GM21367 (cell line): ENCODE data around the gene TGM1.
"Not testable (repeated sequence)": the region's sequence is repeated elsewhere in the genome, so short reads cannot be mapped to it uniquely, and the experiment has no call there.

Source experiments
- ATAC-seq: cut with Tn5 transposase; IDR thresholded peaks from one replicate; pipeline ENCODE4 v1.9.1; 2021; ENCODE audit not compliant: unreplicated experiment

The TGM1 gene

GRCh38 chr14:24255438-24255837 is 7.5 kb downstream of the TGM1 start:
- ATAC-seq = no peak

DNA sequence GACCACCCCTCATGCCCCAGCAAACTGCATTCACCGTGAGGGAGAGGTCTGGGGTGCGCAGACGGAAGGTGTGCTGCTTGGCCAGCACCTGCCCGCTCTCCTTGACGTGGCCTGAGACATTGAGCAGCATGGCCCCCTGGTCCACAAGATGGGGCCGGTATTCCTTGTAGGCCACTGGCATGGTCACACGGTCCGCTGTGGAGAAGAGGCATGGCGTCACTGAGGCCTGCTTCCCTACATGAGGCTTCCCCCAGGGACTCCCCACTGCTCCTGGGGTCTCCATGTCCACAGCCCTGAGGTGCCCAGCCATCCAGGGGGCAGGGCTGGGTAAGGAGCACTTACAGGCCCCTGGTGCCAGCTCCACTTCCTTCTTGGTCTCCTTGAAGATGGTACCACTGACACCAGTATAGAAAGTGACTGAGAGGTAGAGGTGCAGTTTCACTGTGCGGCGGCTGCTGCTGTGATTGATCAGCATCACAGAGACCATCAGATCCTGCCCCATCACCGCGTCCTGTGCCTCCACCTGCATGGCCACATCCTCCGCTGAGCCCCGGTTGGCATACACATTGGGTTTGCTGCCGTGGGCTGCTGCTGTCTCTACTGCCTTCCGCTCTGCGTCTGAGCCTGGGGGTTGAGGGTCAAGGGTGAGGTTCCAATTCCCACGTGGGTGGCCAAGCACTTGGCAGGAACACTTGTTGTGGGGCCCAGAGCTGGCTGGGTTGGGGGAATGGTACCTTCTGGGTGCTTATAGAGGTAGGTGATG is 8.2 kb downstream of the TGM1 start:
- no peak for ATAC-seq

GRCh38 chr14:24253936-24254335 is 9.0 kb downstream of the TGM1 start:
- no peak for ATAC-seq

- ATAC-seq = no peak
Measured at GRCh38 chr14:24252289-24253124, 10.5 kb downstream of the TGM1 start.

GRCh38 chr14:24251880-24252288 is 11.1 kb downstream of the TGM1 start:
- ATAC-seq = no peak

DNA sequence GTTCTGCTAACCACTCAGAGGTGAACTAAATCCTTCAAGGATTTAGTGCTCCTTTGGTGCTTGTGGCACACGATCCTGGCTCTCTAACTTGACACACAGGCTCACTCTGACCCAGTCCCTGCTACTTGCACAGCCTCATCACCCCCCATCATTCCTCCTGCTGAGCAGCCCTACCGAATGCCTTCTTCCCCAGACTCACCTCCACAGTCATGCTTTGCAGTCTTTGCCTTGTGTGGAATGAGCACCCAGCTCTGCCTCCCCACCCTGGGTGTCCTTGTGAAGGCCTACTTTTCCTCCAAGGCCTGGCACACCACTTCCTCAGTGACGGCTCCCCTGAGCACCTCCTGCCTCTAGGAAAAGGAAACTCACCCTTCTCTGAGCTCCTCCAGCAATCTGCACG is 12.6 kb downstream of the TGM1 start:
- no peak for ATAC-seq

- no peak for ATAC-seq
Measured at GRCh38 chr14:24249230-24250021, 13.6 kb downstream of the TGM1 start.

DNA sequence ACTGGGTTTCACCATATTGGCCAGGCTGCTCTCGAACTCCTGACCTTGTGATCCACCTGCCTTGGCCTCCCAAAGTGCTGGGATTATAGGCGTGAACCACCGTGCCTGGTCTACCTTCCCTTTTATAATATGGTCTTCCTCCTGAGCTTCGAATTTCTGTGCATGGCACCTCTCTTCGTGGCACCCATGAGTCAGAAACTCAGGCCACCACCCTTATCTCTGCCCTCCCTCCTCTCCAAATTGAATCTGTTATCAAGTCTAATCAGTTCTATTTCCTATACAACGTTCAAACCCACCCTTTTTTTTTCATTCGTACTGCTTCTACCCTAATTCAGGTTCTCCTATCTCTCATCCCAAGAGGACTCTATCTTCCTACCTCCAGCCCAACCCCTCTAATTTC is 15.6 kb downstream of the TGM1 start:
- ATAC-seq = no peak

DNA sequence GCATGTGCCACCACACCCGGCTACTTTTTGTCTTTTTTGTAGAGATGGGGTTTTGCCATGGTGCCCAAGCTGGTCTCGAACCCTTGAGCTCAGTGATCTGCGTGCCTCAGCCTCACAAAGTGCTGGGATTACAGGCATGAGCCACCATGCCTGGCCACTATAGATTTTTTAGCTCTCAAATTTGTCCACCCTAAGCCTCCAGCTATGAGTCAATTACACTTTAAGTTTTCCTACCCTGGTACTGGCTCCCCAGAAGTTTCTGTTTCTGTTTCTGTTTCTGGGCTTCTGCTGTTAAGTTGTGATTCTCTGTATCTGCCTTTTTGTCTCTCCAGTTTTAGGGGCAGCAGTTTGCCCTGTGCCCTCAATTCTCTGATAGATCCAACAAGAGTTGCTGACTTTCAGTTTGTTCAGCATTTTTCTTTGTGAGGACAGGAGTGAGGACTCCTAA is 16.2 kb downstream of the TGM1 start:
- ATAC-seq = no peak

DNA sequence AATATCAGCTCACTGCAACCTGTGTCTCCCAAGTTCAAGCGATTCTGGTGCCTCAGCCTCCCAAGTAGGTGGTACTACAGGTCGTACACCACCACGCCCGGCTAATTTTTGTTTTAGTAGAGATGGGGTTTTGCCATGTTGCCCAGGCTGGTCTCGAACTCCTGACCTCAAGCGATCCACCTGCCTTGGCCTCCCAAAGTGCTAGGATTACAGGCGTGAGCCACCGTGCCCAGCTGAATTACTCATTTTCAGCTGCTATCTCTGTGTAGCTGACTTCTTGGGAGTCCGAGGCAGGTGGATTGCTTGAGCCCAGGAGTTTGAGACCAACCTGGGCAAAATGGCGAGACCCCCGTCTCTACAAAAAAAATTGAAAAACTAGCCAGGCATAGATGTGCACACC is 17.6 kb downstream of the TGM1 start:
- not testable (repeated sequence) for ATAC-seq

GRCh38 chr14:24243336-24243836 is 19.6 kb downstream of the TGM1 start:
- no peak for ATAC-seq

- peak; percentile 71 for ATAC-seq
Measured at GRCh38 chr14:24241829-24242443, 21.0 kb downstream of the TGM1 start.

DNA sequence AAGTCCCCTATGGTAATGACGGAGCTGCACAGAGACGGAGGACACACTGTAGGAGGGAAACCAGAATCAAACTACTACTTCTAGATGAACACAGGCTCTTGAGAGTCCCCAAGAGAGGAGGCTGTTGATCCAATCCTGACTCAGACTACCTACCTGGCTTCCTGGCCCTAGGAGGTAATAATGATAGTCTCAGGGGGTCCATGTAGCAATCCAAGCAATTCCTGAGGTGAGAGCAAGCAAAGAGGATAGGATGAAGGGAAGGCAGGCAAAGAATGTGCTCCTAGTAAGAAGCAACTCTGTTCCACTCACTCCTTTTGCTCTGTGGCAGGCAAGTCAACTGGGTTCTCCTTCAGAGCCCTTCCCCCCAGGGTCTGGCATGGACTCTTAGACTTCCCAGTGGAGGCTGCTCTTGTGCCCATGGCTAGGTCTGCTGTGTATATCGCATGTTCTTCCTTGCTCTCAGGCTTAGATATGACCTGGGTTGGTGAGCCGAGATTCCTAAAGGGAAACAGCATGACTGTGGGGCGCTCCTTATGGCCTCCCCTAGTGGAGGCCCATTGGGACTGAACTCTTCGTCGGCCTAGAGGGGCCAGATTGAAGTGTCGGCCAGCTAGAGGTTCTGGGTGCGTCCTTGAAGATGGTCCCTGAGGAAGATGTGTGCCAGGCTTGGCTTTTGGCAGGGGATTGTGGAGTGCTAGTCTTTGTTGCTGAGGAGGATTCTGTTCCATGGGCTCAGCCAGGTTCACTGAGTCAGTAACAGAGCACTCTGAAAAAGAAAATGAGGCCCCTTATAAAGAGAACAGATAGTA is 22.7 kb downstream of the TGM1 start:
- no peak for ATAC-seq

GRCh38 chr14:24238527-24239037 is 24.4 kb downstream of the TGM1 start:
- no peak for ATAC-seq

- no peak for ATAC-seq
Measured at GRCh38 chr14:24238123-24238522, 24.9 kb downstream of the TGM1 start.

- ATAC-seq = no peak
Measured at GRCh38 chr14:24237463-24237955, 25.5 kb downstream of the TGM1 start.

DNA sequence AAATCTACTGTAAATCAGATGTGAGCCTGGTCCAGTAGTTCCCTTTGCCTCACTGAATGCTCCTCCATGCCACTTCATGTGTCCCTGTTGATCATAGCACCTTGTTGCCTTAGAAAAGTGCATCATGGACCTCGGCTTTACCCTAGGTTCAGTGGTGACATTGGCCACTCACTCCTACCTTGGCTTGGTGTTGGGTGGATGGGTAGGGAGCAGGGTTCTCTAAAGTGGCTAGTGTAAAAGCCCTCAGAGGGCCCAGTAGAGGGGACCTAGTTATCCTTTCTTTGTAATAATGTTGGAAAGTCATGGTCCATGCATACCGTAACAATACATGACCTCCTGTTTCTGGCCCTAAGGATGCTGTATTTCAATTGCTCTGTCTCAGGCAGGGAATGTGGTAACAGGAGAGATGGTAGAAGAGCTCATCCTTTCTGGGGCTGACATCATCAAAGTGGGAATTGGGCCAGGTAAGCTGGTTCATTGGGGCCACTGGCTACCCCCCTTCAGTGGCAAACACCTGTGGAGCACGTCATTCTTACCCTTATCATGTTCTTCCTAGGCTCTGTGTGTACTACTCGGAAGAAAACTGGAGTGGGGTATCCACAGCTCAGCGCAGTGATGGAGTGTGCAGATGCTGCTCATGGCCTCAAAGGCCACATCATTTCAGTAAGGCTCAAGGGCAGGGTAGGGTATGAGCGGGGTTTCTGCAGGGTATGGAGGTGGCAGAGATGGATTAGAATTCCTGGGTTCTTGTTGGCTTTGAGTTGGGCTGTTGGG is 26.1 kb downstream of the TGM1 start:
- no peak for ATAC-seq

- no peak for ATAC-seq
Measured at GRCh38 chr14:24235804-24236688, 26.9 kb downstream of the TGM1 start.
